ENCODE measurements around the gene PDZD7. TPM values are rescaled to one million over a fixed set of nuclear protein-coding genes. Genes with fewer than 3 reads are reported as not detected.

Gene PDZD7
- polyA plus RNA-seq, 1 of the 3 experiments (the other 2 are of a cell fraction): 1.9 TPM

- no peaks in the 10 kb centered on the region for H4K20me1 ChIP-seq (ENCODE audit: insufficient read depth)
- H3K4me3 ChIP-seq (ENCODE audit: low read depth in 2 of 2, low read length in 1 of 2): no peak overlapping the region
- WGBS (ENCODE audit: low lambda C conversion rate): 91% methylated on average over 6 of the region's 9 CpGs
- DNase-seq: no peak
- no peak overlapping the region for H2AFZ ChIP-seq (ENCODE audit: low read depth)
- no peak overlapping the region for H3K9ac ChIP-seq
- H3K27me3 ChIP-seq (ENCODE audit: insufficient read depth): no peaks in the 10 kb centered on the region
- H3K4me2 ChIP-seq: no peak overlapping the region
- H3K79me2 ChIP-seq (ENCODE audit: insufficient read depth): peaks cover 10% of the 10 kb centered on the region
- H3K9me3 ChIP-seq: no peaks in the 10 kb centered on the region
- H3K36me3 ChIP-seq (replicated peaks in 1 of 2; ENCODE audit: control insufficient read depth in 1 of 2, insufficient read depth in 2 of 2, low read length in 1 of 2): no peaks in the 10 kb centered on the region
- ChIA-PET CTCF (interaction anchor here (0.9 to 18.9 kb wide), 12 partner anchors 9 to 82 kb away, joined by 3 to 234 read pairs (median 5); no protein-coding TSS in a partner anchor), POLR2A (interaction anchor here (2.9 kb wide), 1 partner anchor 21 kb away, joined by 11 read pairs; no protein-coding TSS in a partner anchor)
- H3F3A ChIP-seq (replicated peaks; ENCODE audit: insufficient read depth): peaks cover 6% of the 10 kb centered on the region
- no peaks in the 10 kb centered on the region for H3K9me2 ChIP-seq
- H3K4me1 ChIP-seq (ENCODE audit: control insufficient read depth in 1 of 2, insufficient read depth in 2 of 2, low read depth in 1 of 2, low read length in 1 of 2): peaks cover 16 to 34% of the 10 kb centered on the region in 2 experiments; a peak in 3 of 4 replicates
- TF ChIP-seq CHD2 (IDR thresholded peaks at IDR 0.05; ENCODE audit: low read length, partially characterized antibody): no peak
- TF ChIP-seq MXI1 (IDR thresholded peaks at IDR 0.05; ENCODE audit: low read depth, low read length): no peak
- no peak for TF ChIP-seq EP300 (IDR thresholded peaks at IDR 0.05; ENCODE audit: borderline replicate concordance in 1 of 2, low read depth in 1 of 2, low read length in 1 of 2)
- no peak for TF ChIP-seq GABPA (IDR thresholded peaks at IDR 0.05; ENCODE audit: low read depth)
- no peak for TF ChIP-seq FOXJ3 (CRISPR knock-in tag; IDR thresholded peaks at IDR 0.05)
- TF ChIP-seq RFX5 (IDR thresholded peaks at IDR 0.05; ENCODE audit: low read length): no peak
- no peak for TF ChIP-seq FOXM1 (IDR thresholded peaks at IDR 0.05; ENCODE audit: low read depth)
- no peak for TF ChIP-seq EZH2phosphoT487 (IDR thresholded peaks at IDR 0.05; ENCODE audit: borderline replicate concordance, low read depth)
- no peak overlapping the region for H3K27ac ChIP-seq (ENCODE audit: low read depth in 2 of 2, low read length in 1 of 2)
Measured at GRCh38 chr10:101064415-101065030, 33.6 kb upstream of the PDZD7 start.

DNA sequence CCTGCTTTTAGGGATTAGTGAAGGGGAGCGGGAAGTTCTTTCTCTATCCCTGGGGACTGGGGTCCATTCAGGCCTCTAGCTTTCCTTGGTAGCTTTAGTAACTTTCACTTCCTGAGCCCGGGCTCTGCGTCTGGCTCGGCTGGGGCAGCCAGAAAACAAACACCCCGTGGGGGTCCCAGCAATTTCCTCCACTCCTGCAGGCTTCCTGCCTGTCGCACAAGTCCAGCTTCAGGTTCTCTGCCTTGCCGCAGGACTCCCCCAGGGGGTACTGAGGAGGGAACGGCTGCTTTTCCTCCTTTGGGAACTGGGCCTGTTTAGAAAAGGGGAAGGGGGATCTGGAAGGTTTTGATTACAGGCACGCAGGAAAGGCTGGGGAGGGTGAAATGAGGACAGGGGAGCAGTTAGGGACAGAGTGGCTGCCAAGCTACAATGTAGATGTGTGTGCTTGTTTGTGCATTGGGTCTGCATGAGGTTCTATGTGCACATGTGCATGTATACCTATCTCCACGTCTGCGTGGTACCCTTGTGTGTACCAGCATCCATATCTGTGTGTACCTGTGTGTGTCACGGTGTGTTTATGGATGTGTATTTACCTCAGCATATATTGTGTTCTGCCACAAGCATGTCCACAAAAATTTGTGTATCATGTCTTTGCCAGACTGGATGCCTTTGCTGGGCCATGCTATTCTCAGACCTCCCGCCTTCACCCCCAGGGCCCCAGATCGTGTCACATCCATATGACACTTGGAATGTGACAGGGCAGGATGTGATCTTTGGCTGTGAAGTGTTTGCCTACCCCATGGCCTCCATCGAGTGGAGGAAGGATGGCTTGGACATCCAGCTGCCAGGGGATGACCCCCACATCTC, 32.9 kb upstream of the PDZD7 start:
- H3K4me3 ChIP-seq (ENCODE audit: low read depth in 2 of 2, low read length in 1 of 2): no peak overlapping the region
- no peaks in the 10 kb centered on the region for H3K9me3 ChIP-seq
- CTCF ChIA-PET: interaction anchor here (0.8 to 18.9 kb wide), 14 partner anchors 10 to 83 kb away, joined by 3 to 234 read pairs (median 8); no protein-coding TSS in a partner anchor
- no peak overlapping the region for H2AFZ ChIP-seq (ENCODE audit: low read depth)
- WGBS (ENCODE audit: low lambda C conversion rate): 91% methylated on average over 14 of the region's 15 CpGs
- no peak for DNase-seq
- H3F3A ChIP-seq (replicated peaks; ENCODE audit: insufficient read depth): peaks cover 6% of the 10 kb centered on the region
- H3K4me1 ChIP-seq (ENCODE audit: control insufficient read depth in 1 of 2, insufficient read depth in 2 of 2, low read depth in 1 of 2, low read length in 1 of 2): peaks cover 19 to 37% of the 10 kb centered on the region in 2 experiments; a peak in 3 of 4 replicates
- POLR2A ChIA-PET: interaction anchor here (2.9 kb wide), 1 partner anchor 21 kb away, joined by 11 read pairs; no protein-coding TSS in a partner anchor
- H3K27me3 ChIP-seq (ENCODE audit: insufficient read depth): no peaks in the 10 kb centered on the region
- peaks cover 17% of the 10 kb centered on the region for H3K79me2 ChIP-seq (ENCODE audit: insufficient read depth)
- no peak overlapping the region for H3K9ac ChIP-seq
- H3K9me2 ChIP-seq: no peaks in the 10 kb centered on the region
- H3K27ac ChIP-seq (ENCODE audit: low read depth in 2 of 2, low read length in 1 of 2): no peak overlapping the region
- H4K20me1 ChIP-seq (ENCODE audit: insufficient read depth): no peaks in the 10 kb centered on the region
- no peaks in the 10 kb centered on the region for H3K36me3 ChIP-seq (replicated peaks in 1 of 2; ENCODE audit: control insufficient read depth in 1 of 2, insufficient read depth in 2 of 2, low read length in 1 of 2)
- no peak overlapping the region for H3K4me2 ChIP-seq
- TF ChIP-seq MXI1 (IDR thresholded peaks at IDR 0.05; ENCODE audit: low read depth, low read length): no peak
- TF ChIP-seq TAF1 (IDR thresholded peaks at IDR 0.05; ENCODE audit: borderline replicate concordance, low read depth, low read length): no peak
